Tibial nerve (tissue), 4 donors: ENCODE data around the gene NNMT. TPM values are rescaled to one million over a fixed set of nuclear protein-coding genes. Genes with fewer than 3 reads are reported as not detected.

ENCODE experiments used
- DNase-seq, 2 donors: peaks; one replicate each; pipeline ENCODE4 v3.0.0-alpha.2; 2019; ENCODE audit warnings: low spot score in 2 of 2
- H3K27ac ChIP-seq, 4 donors: fragments of 200-600 bp; sonication (generic) in 3 of 4; one replicate each; pipeline ENCODE4 v1.5.1; 2017 to 2019; ENCODE audit warnings: mild to moderate bottlenecking in 1 of 4
- H3K27me3 ChIP-seq, 2 donors: fragments of 200-600 bp; sonication (generic) in 1 of 2; one replicate each; pipeline versions ENCODE4 v1.5.1 to v1.6.0; 2017 to 2019
- H3K36me3 ChIP-seq, 3 donors: fragments of 200-600 bp; sonication (generic); one replicate each; pipeline ENCODE4 v1.5.1; 2018 to 2019
- H3K4me1 ChIP-seq, 4 donors: fragments of 200-600 bp; sonication (generic) in 3 of 4; one replicate each; pipeline ENCODE4 v1.5.1; 2017 to 2019
- H3K4me3 ChIP-seq, 4 donors: fragments of 200-600 bp; sonication (generic) in 3 of 4; one replicate each; pipeline ENCODE4 v1.5.1; 2017 to 2019; ENCODE audit warnings: mild to moderate bottlenecking in 1 of 4, moderate library complexity in 1 of 4
- H3K9me3 ChIP-seq, 4 donors: fragments of 200-600 bp; sonication (generic) in 3 of 4; one replicate each; pipeline ENCODE4 v1.5.1; 2017 to 2019
- CTCF ChIP-seq, 5 experiments: fragments of 200-600 bp in 3 of 5; fragments of 450-650 bp in 2 of 5; sonication (generic) in 3 of 5; IDR thresholded peaks; one replicate each; pipeline ENCODE4 v1.5.1; 2016 to 2019; ENCODE audit warnings: antibody characterized with exemption in 5 of 5, mild to moderate bottlenecking in 3 of 5, moderate library complexity in 2 of 5
- EP300 ChIP-seq, 2 donors: sonication (generic); formaldehyde crosslinking; IDR thresholded peaks; one replicate each; pipeline ENCODE4 v1.6.1; 2017; ENCODE audit warnings: antibody characterized with exemption in 2 of 2, mild to moderate bottlenecking in 1 of 2
- POLR2A ChIP-seq, 2 donors: fragments of 450-650 bp; IDR thresholded peaks; one replicate each; pipeline ENCODE4 v1.6.1; 2017; ENCODE audit warnings: antibody characterized with exemption in 2 of 2, mild to moderate bottlenecking in 2 of 2, moderate library complexity in 2 of 2
- WGBS, 2 donors: methylation state at CpG; one replicate each; pipeline ENCODE4 v1.1.5; 2018; 5-methylcytosine and 5-hydroxymethylcytosine counted together
- total RNA-seq, 4 donors: library from RNA; depleted of rRNA; stranded (reverse); fragments of >200 nt; gene quantifications; one replicate each; pipeline ENCODE4 v1.1.0, GENCODE V29; 2016

Gene NNMT
- total RNA-seq, 4 donors from 2014 or later = 520 to 1,803 (median 896) TPM

- WGBS, 2 donors = 48 to 49% methylated on average over 4 of the region's 4 CpGs
- H3K27ac ChIP-seq = peak overlapping the region in 2 of 4 donors; percentile 58 to 65
- no peak for TF ChIP-seq CTCF (IDR thresholded peaks at IDR 0.05)
- TF ChIP-seq POLR2A (IDR thresholded peaks at IDR 0.05) = no peak
- TF ChIP-seq EP300 (IDR thresholded peaks at IDR 0.05) = no peak
These were observed 22.2 kb downstream of the NNMT start for GRCh38 chr11:114318361-114318760.

GRCh38 chr11:114319716-114320328 is 23.6 kb downstream of the NNMT start:
- 52 to 67% methylated on average over 5 of the region's 5 CpGs for WGBS, 2 donors
- DNase-seq = no peak
- H3K27ac ChIP-seq = no peak overlapping the region
- TF ChIP-seq CTCF (IDR thresholded peaks at IDR 0.05) = no peak
- TF ChIP-seq EP300 (IDR thresholded peaks at IDR 0.05) = no peak
- no peak for TF ChIP-seq POLR2A (IDR thresholded peaks at IDR 0.05)
- H3K9me3 ChIP-seq = no peaks in the 10 kb centered on the region
- no peaks in the 10 kb centered on the region for H3K27me3 ChIP-seq
- H3K36me3 ChIP-seq = no peaks in the 10 kb centered on the region
- peaks cover 0 to 29% (median 0%) of the 10 kb centered on the region in 4 donors for H3K4me1 ChIP-seq
- no peak overlapping the region for H3K4me3 ChIP-seq

More at GRCh38 chr11:114318361-114318760, 22.2 kb downstream of the NNMT start:
- Histone ChIP-seq H3K4me3 (no peak overlapping the region), H3K27me3 (no peaks in the 10 kb centered on the region), H3K36me3 (peaks cover 0 to 11% (median 0%) of the 10 kb centered on the region in 3 donors), H3K4me1 (peaks cover 0 to 30% (median 0%) of the 10 kb centered on the region in 4 donors), H3K9me3 (no peaks in the 10 kb centered on the region)
- no peak for DNase-seq

- no peaks in the 10 kb centered on the region for H3K9me3 ChIP-seq
- peaks cover 0 to 16% (median 0%) of the 10 kb centered on the region in 4 donors for H3K4me1 ChIP-seq
- no peak overlapping the region for H3K4me3 ChIP-seq
- no peak for TF ChIP-seq POLR2A (IDR thresholded peaks at IDR 0.05)
- peak in 1 of 2 donors; percentile 36 for TF ChIP-seq EP300 (IDR thresholded peaks at IDR 0.05)
- 57 to 61% methylated on average over 6 of the region's 6 CpGs for WGBS, 2 donors
- H3K27me3 ChIP-seq = no peaks in the 10 kb centered on the region
- no peak for DNase-seq
- peak overlapping the region in 2 of 4 donors; percentile 29 to 49 for H3K27ac ChIP-seq
- H3K36me3 ChIP-seq = no peaks in the 10 kb centered on the region
These were observed 25.5 kb downstream of the NNMT start for GRCh38 chr11:114321621-114322257.

- no peak for DNase-seq
- Histone ChIP-seq H3K9me3 (no peaks in the 10 kb centered on the region), H3K4me3 (no peak overlapping the region), H3K27ac (no peak overlapping the region), H3K36me3 (no peaks in the 10 kb centered on the region), H3K27me3 (no peaks in the 10 kb centered on the region), H3K4me1 (peaks cover 0 to 6% (median 0%) of the 10 kb centered on the region in 4 donors)
- TF ChIP-seq POLR2A (IDR thresholded peaks at IDR 0.05) = no peak
- TF ChIP-seq CTCF (IDR thresholded peaks at IDR 0.05) = no peak
- TF ChIP-seq EP300 (IDR thresholded peaks at IDR 0.05) = no peak
- WGBS, 2 donors = 95 to 100% methylated on average over 2 of the region's 2 CpGs
These were observed 26.7 kb downstream of the NNMT start for GRCh38 chr11:114322934-114323333.

- H3K27ac ChIP-seq = no peak overlapping the region
- no peaks in the 10 kb centered on the region for H3K36me3 ChIP-seq
- WGBS, 2 donors = 64 to 69% methylated on average over 4 of the region's 4 CpGs
- no peak overlapping the region for H3K4me3 ChIP-seq
- H3K4me1 ChIP-seq = no peaks in the 10 kb centered on the region
- peaks cover 0 to 14% (median 4%) of the 10 kb centered on the region in 4 donors for H3K9me3 ChIP-seq
- TF ChIP-seq POLR2A (IDR thresholded peaks at IDR 0.05) = no peak
- no peak for TF ChIP-seq EP300 (IDR thresholded peaks at IDR 0.05)
- no peak for TF ChIP-seq CTCF (IDR thresholded peaks at IDR 0.05)
- no peaks in the 10 kb centered on the region for H3K27me3 ChIP-seq
- no peak for DNase-seq
These were observed 30.0 kb downstream of the NNMT start for GRCh38 chr11:114326151-114326550.
